ENCODE results near the gene OR7C2.

GRCh38 chr19:14961956-14962685, 20.8 kb downstream of the OR7C2 start:
- no peak for TF ChIP-seq CTCF (IDR thresholded peaks at IDR 0.05)
- TF ChIP-seq POLR2A (IDR thresholded peaks at IDR 0.05) = no peak

Measured in transverse colon (tissue), 3 donors.